PC-9 (cell line): Measurements from ENCODE around the gene OR52A1.

Experiments
- EZH2 ChIP-seq: fragments of 200-600 bp; sonication (generic); IDR thresholded peaks from 2 replicates; pipeline ENCODE4 v1.8.0; 2017; ENCODE audit warnings: antibody characterized with exemption, low read depth
- TF ChIP-seq, protein P1 (sequence below): fragments of 200-600 bp; sonication (generic); conservative IDR thresholded peaks from 2 replicates; pipeline ENCODE4 v1.6.1; 2017; ENCODE audit warnings: mixed run types, antibody characterized with exemption, mild to moderate bottlenecking, moderate library complexity

DNA sequence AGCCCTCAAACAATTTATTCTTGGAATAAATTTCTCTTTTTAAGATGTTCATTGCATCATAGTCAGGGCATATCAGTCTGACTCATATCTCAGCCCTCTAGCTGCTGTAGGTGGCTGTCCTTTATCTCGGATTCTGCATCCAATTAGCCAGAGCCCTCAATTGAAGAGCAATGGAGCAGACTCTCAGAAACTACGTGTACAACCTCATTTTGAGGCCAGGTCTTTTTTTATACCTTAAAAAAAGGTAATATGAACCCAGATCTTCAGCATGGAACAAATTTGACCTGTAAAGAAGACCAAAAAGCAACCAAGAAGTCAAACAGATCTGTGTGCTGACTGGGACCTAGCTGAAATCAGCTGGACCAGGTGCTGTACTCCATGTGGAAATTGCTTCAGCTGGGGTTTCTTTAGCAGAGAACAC is 25.1 kb downstream of the OR52A1 start:
- TF ChIP-seq, protein P1, sequence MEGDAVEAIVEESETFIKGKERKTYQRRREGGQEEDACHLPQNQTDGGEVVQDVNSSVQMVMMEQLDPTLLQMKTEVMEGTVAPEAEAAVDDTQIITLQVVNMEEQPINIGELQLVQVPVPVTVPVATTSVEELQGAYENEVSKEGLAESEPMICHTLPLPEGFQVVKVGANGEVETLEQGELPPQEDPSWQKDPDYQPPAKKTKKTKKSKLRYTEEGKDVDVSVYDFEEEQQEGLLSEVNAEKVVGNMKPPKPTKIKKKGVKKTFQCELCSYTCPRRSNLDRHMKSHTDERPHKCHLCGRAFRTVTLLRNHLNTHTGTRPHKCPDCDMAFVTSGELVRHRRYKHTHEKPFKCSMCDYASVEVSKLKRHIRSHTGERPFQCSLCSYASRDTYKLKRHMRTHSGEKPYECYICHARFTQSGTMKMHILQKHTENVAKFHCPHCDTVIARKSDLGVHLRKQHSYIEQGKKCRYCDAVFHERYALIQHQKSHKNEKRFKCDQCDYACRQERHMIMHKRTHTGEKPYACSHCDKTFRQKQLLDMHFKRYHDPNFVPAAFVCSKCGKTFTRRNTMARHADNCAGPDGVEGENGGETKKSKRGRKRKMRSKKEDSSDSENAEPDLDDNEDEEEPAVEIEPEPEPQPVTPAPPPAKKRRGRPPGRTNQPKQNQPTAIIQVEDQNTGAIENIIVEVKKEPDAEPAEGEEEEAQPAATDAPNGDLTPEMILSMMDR: no peak
- no peak for TF ChIP-seq EZH2
